B cell (primary cell): Measurements from ENCODE around the gene PIGQ. TPM values are rescaled to one million over a fixed set of nuclear protein-coding genes. Genes with fewer than 3 reads are reported as not detected.

Source experiments
- ATAC-seq: fragments of 200-7000 bp; cut with Tn5 transposase; one replicate; pipeline ENCODE4 v1.10.0; 2021; ENCODE audit warnings: low read depth, mild to moderate bottlenecking, moderate number of reproducible peaks, moderate library complexity
- CTCF ChIA-PET: fragments of 350-600 bp; sonication (Branson Sonifier 250); formaldehyde crosslinking; loops from one replicate; lab custom pipeline; 2021; ENCODE audit warnings: antibody characterized with exemption, inconsistent platforms; lab: Charles Lee
- POLR2A ChIA-PET: fragments of 350-600 bp; sonication (Branson Sonifier 250); formaldehyde crosslinking; loops from one replicate; lab custom pipeline; 2021; ENCODE audit warnings: antibody characterized with exemption; lab: Charles Lee
- DNase-seq: peaks from one replicate; pipeline ENCODE4 v3.0.0; 2013
- H2AFZ ChIP-seq: 2 replicates; pipeline ENCODE4 v1.6.1; 2012; ENCODE audit warnings: mild to moderate bottlenecking, low read depth, low read length; ENCODE audit not compliant: insufficient read depth, poor library complexity, severe bottlenecking
- H3K27ac ChIP-seq, 2 donors: 1 replicate in 1 of 2; 2 replicates in 1 of 2; pipeline ENCODE4 v1.5.1; 2012 to 2013; ENCODE audit warnings: low read length in 2 of 2, mild to moderate bottlenecking in 2 of 2, moderate library complexity in 1 of 2
- H3K27me3 ChIP-seq, 4 experiments: fragments of 200-600 bp in 1 of 4; sonication (generic) in 1 of 4; replicated peaks in 1 of 4; 1 replicate in 2 of 4; 2 replicates in 2 of 4; pipeline versions ENCODE4 v1.6.1 to v1.7.0; 2013 to 2016; ENCODE audit warnings: low read length in 3 of 4, mild to moderate bottlenecking in 2 of 4, mixed read lengths in 1 of 4, moderate library complexity in 1 of 4; ENCODE audit not compliant: insufficient read depth in 4 of 4, control insufficient read depth in 3 of 4; ENCODE audit errors: control extremely low read depth in 1 of 4
- H3K36me3 ChIP-seq, 2 experiments: replicated peaks in 1 of 2; 1 replicate in 1 of 2; 2 replicates in 1 of 2; pipeline versions ENCODE4 v1.6.1 to v1.7.1; 2013; ENCODE audit warnings: low read length in 1 of 2; ENCODE audit not compliant: insufficient read depth in 2 of 2, control insufficient read depth in 1 of 2; ENCODE audit errors: control extremely low read depth in 1 of 2, extremely low read depth in 1 of 2
- H3K4me1 ChIP-seq, 2 donors: fragments of 200-600 bp in 1 of 2; sonication (generic) in 1 of 2; 1 replicate in 1 of 2; 2 replicates in 1 of 2; pipeline versions ENCODE4 v1.5.1 to v1.6.1; 2013 to 2017; ENCODE audit warnings: low read length in 2 of 2; ENCODE audit not compliant: control insufficient read depth in 2 of 2, insufficient read depth in 2 of 2
- H3K4me2 ChIP-seq: replicated peaks from 2 replicates; pipeline ENCODE3; 2012; ENCODE audit warnings: mild to moderate bottlenecking, low read depth, low read length; ENCODE audit not compliant: poor library complexity, severe bottlenecking
- H3K4me3 ChIP-seq, 5 experiments: fragments of 200-600 bp in 1 of 5; sonication (generic) in 1 of 5; 1 replicate in 3 of 5; 2 replicates in 2 of 5; pipeline versions ENCODE4 v1.5.1 to v1.7.0; 2011 to 2016; ENCODE audit warnings: low read length in 4 of 5, mild to moderate bottlenecking in 4 of 5, low read depth in 2 of 5, control low read depth in 1 of 5, moderate library complexity in 1 of 5; ENCODE audit not compliant: insufficient read depth in 1 of 5; ENCODE audit errors: control extremely low read depth in 1 of 5, extremely low read depth in 1 of 5
- H3K79me2 ChIP-seq: fragments of 200-600 bp; sonication (generic); one replicate; pipeline ENCODE4 v1.6.0; 2016; ENCODE audit warnings: low read length; ENCODE audit not compliant: control insufficient read depth, insufficient read depth
- H3K9ac ChIP-seq: fragments of 200-600 bp; sonication (generic); 2 replicates; pipeline ENCODE4 v1.6.1; 2017; ENCODE audit warnings: mild to moderate bottlenecking, low read length, moderate library complexity
- H3K9me3 ChIP-seq, 3 donors: one replicate each; pipeline versions ENCODE4 v1.6.1 to v1.7.1; 2013; ENCODE audit warnings: low read length in 2 of 3; ENCODE audit not compliant: control insufficient read depth in 2 of 3, insufficient read depth in 1 of 3; ENCODE audit errors: control extremely low read depth in 1 of 3
- H4K20me1 ChIP-seq: 2 replicates; pipeline ENCODE4 v1.6.0; 2012; ENCODE audit warnings: mild to moderate bottlenecking, low read length; ENCODE audit not compliant: insufficient read depth, control insufficient read depth, poor library complexity, severe bottlenecking
- H3K27ac Mint-ChIP-seq: one replicate; pipeline ENCODE4 v1.8.0; 2021; ENCODE audit warnings: mixed read lengths
- H3K27me3 Mint-ChIP-seq: one replicate; pipeline ENCODE4 v1.8.0; 2021; ENCODE audit warnings: mixed read lengths
- H3K4me1 Mint-ChIP-seq: one replicate; pipeline ENCODE4 v1.8.0; 2021; ENCODE audit warnings: mixed read lengths
- H3K4me3 Mint-ChIP-seq: one replicate; pipeline ENCODE4 v1.8.0; 2021; ENCODE audit warnings: mixed read lengths
- H3K9me3 Mint-ChIP-seq: one replicate; pipeline ENCODE4 v1.8.0; 2022; ENCODE audit warnings: mixed read lengths; ENCODE audit not compliant: insufficient read depth
- CTCF ChIP-seq: fragments of 200-600 bp; IDR thresholded peaks from one replicate; pipeline ENCODE4 v1.8.0; 2022; ENCODE audit warnings: antibody characterized with exemption, mild to moderate bottlenecking
- EZH2 ChIP-seq: IDR thresholded peaks from 2 replicates; pipeline ENCODE4 v1.6.1; 2012; ENCODE audit warnings: borderline replicate concordance, low read depth, mild to moderate bottlenecking, moderate library complexity, low read length; ENCODE audit not compliant: insufficient read depth, poor library complexity, severe bottlenecking
- WGBS: methylation state at CpG from one replicate; pipeline ENCODE4 v1.1.5; 2013; ENCODE audit warnings: missing lambda C conversion rate; ENCODE audit not compliant: insufficient coverage; 5-methylcytosine and 5-hydroxymethylcytosine counted together
- intact Hi-C: fragments of 100-400 bp; cut with micrococcal nuclease; formaldehyde crosslinking; loops from one replicate; pipeline ENCODE4 v1.10.0; 2022
- polyA plus RNA-seq: library from polyadenylated mRNA; depleted of rRNA; stranded (reverse); fragments of >200 nt; gene quantifications from 2 replicates; pipeline ENCODE4 v1.2.3, GENCODE V29; 2012
- total RNA-seq, 2 donors: library from RNA; stranded (reverse); fragments of 120-200 nt in 1 of 2; gene quantifications; 1 replicate in 1 of 2; 2 replicates in 1 of 2; pipeline versions ENCODE4 v1.2.3 to v1.2.4, GENCODE V29; 2013 to 2022

Gene PIGQ
- total and polyA plus RNA-seq, 2 donors (not counting 1 experiment from before 2014, with no cell fraction given): 56.9 to 68.5 TPM

GRCh38 chr16:580141-580945, 10.6 kb downstream of the PIGQ start:
- ChIA-PET CTCF (no interaction called here), POLR2A (interaction anchor here (1.2 kb wide), 1 partner anchor 8 kb away, joined by 3 read pairs; no protein-coding TSS in a partner anchor)
- H3K79me2 ChIP-seq: no peaks in the 10 kb centered on the region
- no peak overlapping the region for H3K9ac ChIP-seq
- no peaks in the 10 kb centered on the region for H4K20me1 ChIP-seq
- TF ChIP-seq EZH2: no peak
- TF ChIP-seq CTCF: no peak
- DNase-seq: no peak
- Mint-ChIP-seq H3K9me3 (no peaks in the 10 kb centered on the region), H3K4me1 (peaks cover 4% of the 10 kb centered on the region), H3K27ac (no peak overlapping the region), H3K27me3 (no peaks in the 10 kb centered on the region), H3K4me3 (no peak overlapping the region)
- H3K36me3 ChIP-seq: no peaks in the 10 kb centered on the region
- 95% methylated on average over 27 of the region's 27 CpGs for WGBS
- H2AFZ ChIP-seq: no peak overlapping the region
- no peak for ATAC-seq
- intact Hi-C loops: no loop called here
- H3K9me3 ChIP-seq: no peaks in the 10 kb centered on the region
- H3K4me3 ChIP-seq: no peak overlapping the region
- peaks cover 0 to under 1% (median 0%) of the 10 kb centered on the region in 4 experiments for H3K27me3 ChIP-seq
- H3K4me1 ChIP-seq: peaks cover 0 to 8% of the 10 kb centered on the region in 2 donors
- H3K27ac ChIP-seq: no peak overlapping the region
- no peak overlapping the region for H3K4me2 ChIP-seq

GRCh38 chr16:580946-581498, 11.3 kb downstream of the PIGQ start:
- intact Hi-C loops: no loop called here

More at GRCh38 chr16:580946-581498, 11.3 kb downstream of the PIGQ start:
- ChIA-PET POLR2A (interaction anchor here (0.6 kb wide), 1 partner anchor 13 kb away, joined by 7 read pairs; no protein-coding TSS in a partner anchor), CTCF (no interaction called here)
- Histone ChIP-seq H3K4me3 (no peak overlapping the region), H3K4me2 (no peak overlapping the region), H2AFZ (no peak overlapping the region), H3K79me2 (no peaks in the 10 kb centered on the region), H3K9me3 (no peaks in the 10 kb centered on the region), H3K27me3 (peaks cover 0 to 2% (median 0%) of the 10 kb centered on the region in 4 experiments), H3K27ac (no peak overlapping the region), H4K20me1 (no peaks in the 10 kb centered on the region), H3K9ac (no peak overlapping the region), H3K36me3 (no peaks in the 10 kb centered on the region), H3K4me1 (peaks cover 0 to 8% of the 10 kb centered on the region in 2 donors)
- H3K4me3 Mint-ChIP-seq: no peak overlapping the region
- no peak for TF ChIP-seq CTCF
- no peak for TF ChIP-seq EZH2
- H3K27me3 Mint-ChIP-seq: no peaks in the 10 kb centered on the region
- peaks cover 8% of the 10 kb centered on the region for H3K4me1 Mint-ChIP-seq
- ATAC-seq (no peak), DNase-seq (no peak)
- no peaks in the 10 kb centered on the region for H3K9me3 Mint-ChIP-seq
- 99% methylated on average over 18 of the region's 19 CpGs for WGBS
- no peak overlapping the region for H3K27ac Mint-ChIP-seq
